Activated naive CD4-positive, alpha-beta T cell treated with anti-CD3 and anti-CD28 coated beads, Interleukin-2, amount 10 ng/mL, durations not matched to agents 5 hours and 36 hours (primary cell): ENCODE data around the gene OMP. TPM values are rescaled to one million over a fixed set of nuclear protein-coding genes. Genes with fewer than 3 reads are reported as not detected.

Experiments used
- total RNA-seq, 2 experiments: library from RNA; stranded (reverse); gene quantifications; one replicate each; pipeline ENCODE4 v1.2.3, GENCODE V29; 2021

The OMP gene
- not detected for total RNA-seq

DNA sequence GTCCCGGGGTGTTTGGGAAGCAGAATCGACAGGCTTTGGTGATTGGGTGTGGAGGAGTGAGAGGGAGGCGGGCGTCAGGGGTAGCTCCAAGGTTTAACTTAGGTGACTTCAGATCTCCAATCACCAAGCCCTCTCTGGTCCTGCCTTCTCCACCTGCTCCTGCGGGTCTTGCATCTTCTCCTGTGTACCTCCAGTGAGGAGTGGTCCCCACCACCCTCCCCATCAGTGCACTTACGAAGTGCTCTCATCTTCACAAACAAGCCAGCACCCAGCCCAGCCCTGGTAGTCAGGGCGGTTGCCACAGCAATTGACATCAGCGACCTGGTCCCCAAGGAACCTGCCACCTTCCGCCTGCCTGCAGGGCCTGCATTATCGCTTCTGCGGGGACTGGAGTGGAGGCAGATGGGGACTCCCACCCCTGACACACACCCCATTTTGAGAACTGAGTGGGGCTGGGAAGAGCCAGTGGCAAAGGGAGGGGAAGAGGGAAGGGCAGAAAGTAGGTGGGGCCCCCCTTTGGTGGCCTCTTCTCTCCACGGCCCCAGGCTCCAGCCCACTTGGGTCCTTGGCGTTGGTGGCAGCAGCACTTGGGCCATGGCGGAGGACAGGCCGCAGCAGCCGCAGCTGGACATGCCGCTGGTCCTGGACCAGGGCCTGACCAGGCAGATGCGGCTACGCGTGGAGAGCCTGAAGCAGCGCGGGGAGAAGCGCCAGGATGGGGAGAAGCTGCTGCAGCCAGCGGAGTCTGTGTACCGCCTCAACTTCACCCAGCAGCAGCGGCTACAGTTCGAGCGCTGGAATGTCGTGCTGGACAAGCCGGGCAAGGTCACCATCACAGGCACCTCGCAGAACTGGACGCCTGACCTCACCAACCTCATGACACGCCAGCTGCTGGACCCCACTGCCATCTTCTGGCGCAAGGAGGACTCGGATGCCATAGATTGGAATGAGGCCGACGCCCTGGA lies at the start of gene OMP:
Gene OMP, plus strand, starts transcription at position 595 of the 965 bp plus-strand sequence. Its CDS starts 0 bp downstream, at position 595.

GRCh38 chr11:77066229-77067042 lies 36.2 kb upstream of the OMP start, which contains the start of gene CAPN5:
Gene CAPN5, plus strand, starts transcription at chr11:77066971. Its CDS starts 17,916 bp downstream, at chr11:77084887.

DNA sequence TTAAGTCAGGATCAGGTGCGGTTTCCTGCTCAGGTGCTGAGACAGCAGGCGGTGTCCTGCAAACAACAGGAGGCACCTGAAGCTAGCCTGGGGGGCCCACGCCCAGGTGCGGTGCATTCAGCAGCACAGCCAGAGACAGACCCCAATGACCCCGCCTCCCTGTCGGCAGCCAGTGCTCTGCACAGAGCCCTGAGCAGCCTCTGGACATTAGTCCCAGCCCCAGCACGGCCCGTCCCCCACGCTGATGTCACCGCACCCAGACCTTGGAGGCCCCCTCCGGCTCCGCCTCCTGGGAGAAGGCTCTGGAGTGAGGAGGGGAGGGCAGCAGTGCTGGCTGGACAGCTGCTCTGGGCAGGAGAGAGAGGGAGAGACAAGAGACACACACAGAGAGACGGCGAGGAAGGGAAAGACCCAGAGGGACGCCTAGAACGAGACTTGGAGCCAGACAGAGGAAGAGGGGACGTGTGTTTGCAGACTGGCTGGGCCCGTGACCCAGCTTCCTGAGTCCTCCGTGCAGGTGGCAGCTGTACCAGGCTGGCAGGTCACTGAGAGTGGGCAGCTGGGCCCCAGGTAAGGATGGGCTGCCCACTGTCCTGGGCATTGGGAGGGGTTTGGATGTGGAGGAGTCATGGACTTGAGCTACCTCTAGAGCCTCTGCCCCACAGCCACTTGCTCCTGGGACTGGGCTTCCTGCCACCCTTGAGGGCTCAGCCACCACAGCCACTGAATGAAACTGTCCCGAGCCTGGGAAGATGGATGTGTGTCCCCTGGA lies 25.5 kb downstream of the OMP start, which contains the start of gene MYO7A:
Gene MYO7A, plus strand, starts transcription at position 327 of the 772 bp plus-strand sequence. CDS start 2,389 bp downstream, outside the sequence.

Other genes with a start within 250 kb of the OMP start
- gene ACER3, start 241.9 kb upstream of the OMP start, total RNA-seq = 10 to 100 TPM in 1 of 2 experiments, 1 to 10 TPM in 1; 9.7 to 10.1 TPM
- not detected for gene B3GNT6, start 68.4 kb upstream of the OMP start, total RNA-seq
- gene CAPN5, start 35.9 kb upstream of the OMP start, total RNA-seq = 1 to 10 TPM; 2.8 to 3.7 TPM
- gene MYO7A, start 25.4 kb downstream of the OMP start, total RNA-seq = not detected
- gene GDPD4, start 198.8 kb downstream of the OMP start, total RNA-seq = not detected